Measurements from ENCODE around the gene CTDSP2. TPM values are rescaled to one million over a fixed set of nuclear protein-coding genes. Genes with fewer than 3 reads are reported as not detected.
"Not testable (repeated sequence)": the region's sequence is repeated elsewhere in the genome, so short reads cannot be mapped to it uniquely, and the experiment has no call there.

The CTDSP2 gene
- total and polyA plus RNA-seq, 3 donors from 2014 or later, result 103 to 140 (median 123) TPM

DNA sequence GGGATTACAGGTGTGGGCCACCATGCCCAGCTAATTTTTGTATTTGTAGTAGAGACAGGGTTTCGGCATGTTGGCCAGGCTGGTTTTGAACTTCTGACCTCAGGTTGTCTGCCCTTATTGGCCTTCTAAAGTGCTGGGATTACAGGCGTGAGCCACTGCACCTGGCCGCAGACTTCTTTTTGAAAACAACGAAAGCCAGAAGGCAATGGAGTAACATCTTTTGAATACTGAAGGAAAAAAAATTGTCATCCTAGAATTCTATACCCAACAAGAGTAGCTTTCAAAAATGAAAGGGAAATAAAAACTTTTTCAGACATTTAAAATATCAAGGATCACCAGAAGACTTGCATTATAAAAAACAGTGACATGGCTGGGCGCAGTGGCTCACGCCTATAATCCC is 38.7 kb upstream of the CTDSP2 start:
- intact Hi-C loops (cut with DNase I; ENCODE audit: low total_unique reads), result no loop called here
- Histone ChIP-seq H3K4me1 (peaks cover 40% of the 10 kb centered on the region), H3K36me3 (ENCODE audit: low read depth, missing control alignments) (no peaks in the 10 kb centered on the region), H3K27ac (no peak overlapping the region), H3K27me3 (no peaks in the 10 kb centered on the region), H3K4me3 (no peak overlapping the region), H3K9me3 (no peaks in the 10 kb centered on the region)
- no peak for DNase-seq
- no peak for TF ChIP-seq POLR2A (IDR thresholded peaks at IDR 0.05)
- TF ChIP-seq CTCF (IDR thresholded peaks at IDR 0.05), result no peak
- WGBS, 2 donors, result 94 to 98% methylated on average over 6 of the region's 6 CpGs

DNA sequence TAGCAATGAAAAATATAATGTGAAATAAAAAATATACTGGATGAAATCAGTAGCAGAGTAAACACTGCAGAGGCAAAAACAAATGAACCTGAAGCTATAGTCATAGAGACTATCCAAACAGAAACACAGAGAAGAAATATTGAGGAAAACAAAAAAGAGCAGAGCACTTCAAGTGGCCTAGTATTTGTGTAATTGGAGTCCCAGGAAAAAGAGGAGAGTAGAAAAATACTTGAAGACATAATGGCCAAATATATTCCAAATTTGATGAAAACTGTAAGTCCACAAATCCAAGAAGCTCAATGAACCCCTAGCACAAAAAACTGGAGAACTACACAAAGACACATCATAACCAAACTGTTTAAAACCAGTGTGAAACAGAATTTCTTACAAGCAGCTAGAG is 37.2 kb upstream of the CTDSP2 start:
- no peak for DNase-seq
- Histone ChIP-seq H3K27me3 (no peaks in the 10 kb centered on the region), H3K27ac (no peak overlapping the region), H3K4me3 (no peak overlapping the region), H3K9me3 (no peaks in the 10 kb centered on the region), H3K36me3 (ENCODE audit: low read depth, missing control alignments) (no peaks in the 10 kb centered on the region), H3K4me1 (peaks cover 25% of the 10 kb centered on the region)
- TF ChIP-seq CTCF (IDR thresholded peaks at IDR 0.05), result no peak
- TF ChIP-seq POLR2A (IDR thresholded peaks at IDR 0.05), result no peak
- intact Hi-C loops (cut with DNase I; ENCODE audit: low total_unique reads), result no loop called here

- Histone ChIP-seq H3K27ac (no peak overlapping the region), H3K4me3 (no peak overlapping the region), H3K27me3 (no peaks in the 10 kb centered on the region), H3K36me3 (ENCODE audit: low read depth, missing control alignments) (no peaks in the 10 kb centered on the region), H3K4me1 (peaks cover 19% of the 10 kb centered on the region), H3K9me3 (no peaks in the 10 kb centered on the region)
- DNase-seq, result no peak
- WGBS, 2 donors, result 94 to 100% methylated on average over 1 of the region's 1 CpG
- intact Hi-C loops (cut with DNase I; ENCODE audit: low total_unique reads), result no loop called here
- TF ChIP-seq CTCF (IDR thresholded peaks at IDR 0.05) (no peak), POLR2A (IDR thresholded peaks at IDR 0.05) (no peak)
Measured at GRCh38 chr12:57883057-57883456, 36.5 kb upstream of the CTDSP2 start.

DNA sequence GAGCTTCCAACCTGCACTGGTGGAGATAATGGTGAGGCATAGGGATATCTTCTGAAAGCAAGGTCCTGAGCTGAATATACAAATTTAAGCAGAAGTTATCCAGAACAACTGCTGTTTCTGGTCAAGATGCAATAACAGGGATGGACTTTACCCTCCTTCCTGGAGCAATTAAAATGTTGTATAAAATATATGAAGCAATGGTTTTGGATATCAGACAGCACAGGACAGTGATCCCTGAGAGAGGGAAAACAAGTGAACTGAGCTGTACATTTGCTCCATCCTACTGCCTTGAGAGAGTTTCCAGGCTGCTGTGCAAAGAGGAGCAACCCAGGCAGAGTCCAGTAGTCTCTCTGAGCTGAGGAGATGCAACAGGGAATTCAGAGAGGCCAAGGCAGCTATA is 36.0 kb upstream of the CTDSP2 start:
- Histone ChIP-seq H3K27ac (no peak overlapping the region), H3K27me3 (no peaks in the 10 kb centered on the region), H3K4me3 (no peak overlapping the region), H3K4me1 (peaks cover 14% of the 10 kb centered on the region), H3K9me3 (no peaks in the 10 kb centered on the region), H3K36me3 (ENCODE audit: low read depth, missing control alignments) (no peaks in the 10 kb centered on the region)
- DNase-seq, result no peak
- TF ChIP-seq CTCF (IDR thresholded peaks at IDR 0.05), result no peak
- TF ChIP-seq POLR2A (IDR thresholded peaks at IDR 0.05), result no peak
- intact Hi-C loops (cut with DNase I; ENCODE audit: low total_unique reads), result no loop called here

- Histone ChIP-seq H3K27me3 (no peaks in the 10 kb centered on the region), H3K4me1 (peaks cover 7% of the 10 kb centered on the region), H3K4me3 (no peak overlapping the region), H3K9me3 (no peaks in the 10 kb centered on the region), H3K27ac (no peak overlapping the region), H3K36me3 (ENCODE audit: low read depth, missing control alignments) (no peaks in the 10 kb centered on the region)
- TF ChIP-seq CTCF (IDR thresholded peaks at IDR 0.05) (no peak), POLR2A (IDR thresholded peaks at IDR 0.05) (no peak)
- no peak for DNase-seq
- intact Hi-C loops (cut with DNase I; ENCODE audit: low total_unique reads), result no loop called here
Measured at GRCh38 chr12:57881475-57881874, 34.9 kb upstream of the CTDSP2 start.

GRCh38 chr12:57881035-57881434 is 34.5 kb upstream of the CTDSP2 start:
- H3K36me3 ChIP-seq (ENCODE audit: low read depth, missing control alignments); H3K4me1 ChIP-seq; intact Hi-C loops (cut with DNase I; ENCODE audit: low total_unique reads); H3K27ac ChIP-seq; H3K9me3 ChIP-seq; H3K4me3 ChIP-seq; H3K27me3 ChIP-seq; DNase-seq: not testable (repeated sequence)
- WGBS, 2 donors, result 90 to 93% methylated on average over 9 of the region's 9 CpGs
